ENCODE results near the gene IGFBP1.
"Not testable (repeated sequence)": the region's sequence is repeated elsewhere in the genome, so short reads cannot be mapped to it uniquely, and the experiment has no call there.

IGFBP1 gene

GRCh38 chr7:45923818-45924217, 35.5 kb downstream of the IGFBP1 start:
- no peak for DNase-seq
- intact Hi-C loops (cut with DNase I) = loop anchor here (2.0 kb wide), 2 partner anchors 429 to 1331 kb away; no protein-coding TSS in a partner anchor

DNA sequence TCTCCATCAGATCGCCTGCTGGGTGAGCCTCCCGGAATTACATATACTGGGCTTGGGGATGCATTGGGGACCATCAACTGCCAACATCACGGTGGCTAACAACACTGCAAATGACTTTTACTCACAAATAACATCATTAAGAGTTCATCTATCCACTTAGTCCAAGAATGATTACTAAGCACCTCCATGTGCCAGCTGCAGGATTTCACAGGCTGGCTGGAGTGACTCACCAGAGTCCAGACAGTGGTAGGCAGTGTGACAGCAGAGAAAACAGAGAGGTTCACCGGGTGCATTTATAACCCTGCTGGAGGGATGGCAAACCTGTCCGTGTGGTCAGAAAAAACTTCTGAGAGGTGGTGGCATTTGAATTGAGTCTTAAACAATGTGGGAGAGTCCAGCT, 36.0 kb downstream of the IGFBP1 start:
- intact Hi-C loops (cut with DNase I) = no loop called here
- DNase-seq = no peak

DNA sequence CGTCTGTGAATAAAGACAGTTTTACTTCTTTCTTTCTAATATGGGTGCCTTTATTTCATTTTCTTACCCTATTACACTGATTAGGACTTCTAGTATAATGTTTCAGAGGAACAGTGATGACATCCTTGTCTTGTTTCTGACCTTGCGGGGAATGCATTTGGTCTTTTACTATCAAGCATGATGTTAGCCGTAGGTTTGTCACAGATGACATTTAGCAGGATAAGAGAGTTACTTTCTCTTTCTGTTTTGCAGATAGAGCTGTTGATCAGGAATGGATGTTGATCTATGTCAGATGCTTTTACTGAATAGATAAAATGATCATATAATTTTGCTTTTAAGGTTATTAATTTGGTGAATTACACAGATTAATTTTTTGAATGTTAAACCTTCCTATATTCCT, 39.4 kb downstream of the IGFBP1 start:
- intact Hi-C loops (cut with DNase I) = no loop called here
- no peak for DNase-seq

- intact Hi-C loops (cut with DNase I) = no loop called here
- no peak for DNase-seq
Observed at GRCh38 chr7:45930967-45931366, 42.7 kb downstream of the IGFBP1 start.

DNA sequence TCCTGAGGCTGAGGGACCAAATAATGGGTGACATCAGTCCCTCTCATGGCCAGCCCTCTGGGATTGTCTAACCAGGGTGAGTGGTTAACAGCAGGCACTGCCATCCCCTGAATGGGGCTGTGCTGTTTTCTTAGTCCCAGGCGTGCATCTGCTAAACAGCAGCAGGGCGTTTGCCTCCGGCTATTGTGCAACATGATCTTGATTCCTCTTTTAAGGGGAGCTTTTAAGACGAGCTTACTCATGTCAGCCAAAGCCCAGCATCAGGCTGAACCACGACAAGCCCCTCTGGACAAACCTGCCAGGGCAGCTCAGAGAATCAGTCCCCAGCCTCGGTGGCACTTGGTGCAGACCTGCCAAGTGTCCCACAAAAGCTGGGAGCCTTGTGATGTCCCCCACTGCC, 49.0 kb downstream of the IGFBP1 start:
- no peak for DNase-seq
- intact Hi-C loops (cut with DNase I) = no loop called here

GRCh38 chr7:45937862-45938261, 49.6 kb downstream of the IGFBP1 start:
- no peak for DNase-seq
- intact Hi-C loops (cut with DNase I) = no loop called here

DNA sequence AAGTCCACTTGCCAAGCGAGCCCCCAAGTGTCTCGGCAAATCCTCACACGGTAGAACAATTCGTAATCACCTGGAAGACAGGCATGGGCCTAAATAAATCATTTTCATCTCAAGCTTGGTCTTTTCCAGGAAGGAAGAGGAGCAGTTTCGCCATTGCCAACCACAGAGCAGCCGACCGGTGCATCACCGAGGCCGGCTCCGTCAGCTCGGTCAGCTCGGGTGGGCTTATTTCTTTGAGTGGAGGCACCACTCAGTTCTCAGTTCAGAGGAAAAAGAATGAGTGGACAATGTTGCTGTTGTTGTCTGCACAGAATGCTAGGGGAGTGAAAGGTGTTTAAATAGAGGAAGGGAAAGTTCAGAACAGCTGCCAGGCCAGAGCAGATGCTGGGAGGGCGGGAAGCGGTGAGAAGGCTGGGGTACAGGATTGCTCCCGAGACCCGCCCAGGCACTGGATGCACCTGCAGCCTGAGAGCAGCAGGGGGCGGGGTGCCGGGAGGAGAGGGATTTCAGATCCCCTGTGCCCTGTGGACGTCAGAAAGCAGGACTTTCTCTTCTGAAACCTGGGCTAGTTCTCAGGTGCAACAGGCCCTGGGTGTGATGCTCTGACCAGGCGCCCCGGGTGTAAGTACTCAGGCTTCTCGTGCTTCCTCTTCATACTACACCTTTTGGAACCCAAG, 50.5 kb downstream of the IGFBP1 start:
- intact Hi-C loops (cut with DNase I) = no loop called here
- DNase-seq = peak in 1 of 10 donors; percentile 70

DNA sequence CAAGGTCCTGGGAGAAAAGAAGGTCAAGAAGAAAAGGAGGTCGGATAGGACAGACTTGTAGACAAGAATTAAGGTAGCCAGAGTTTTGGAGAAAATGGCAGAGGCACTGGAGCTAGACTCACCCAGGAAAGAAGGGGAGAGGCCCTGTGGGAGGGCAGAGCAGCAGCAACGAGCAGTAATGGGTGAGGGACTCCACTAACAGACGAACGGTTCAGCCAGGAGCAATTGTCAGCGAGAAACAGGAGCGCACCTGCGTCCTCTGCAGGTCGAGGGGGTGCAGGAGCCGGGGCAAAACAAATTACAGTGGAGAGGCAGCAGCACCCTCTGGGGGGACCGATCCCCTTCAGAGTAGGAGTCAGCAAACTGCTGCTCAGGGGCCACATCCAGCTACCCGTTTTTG, 51.3 kb downstream of the IGFBP1 start:
- no peak for DNase-seq
- intact Hi-C loops (cut with DNase I) = no loop called here

GRCh38 chr7:45940237-45940781, 52.0 kb downstream of the IGFBP1 start:
- DNase-seq; intact Hi-C loops (cut with DNase I): not testable (repeated sequence)

- intact Hi-C loops (cut with DNase I) = no loop called here
Observed at GRCh38 chr7:45940939-45941338, 52.7 kb downstream of the IGFBP1 start.

More at GRCh38 chr7:45940939-45941338, 52.7 kb downstream of the IGFBP1 start:
- no peak for DNase-seq

Measured in posterior cingulate gyrus (tissue), 11 donors.